ENCODE results near the gene RABGAP1L.

DNA sequence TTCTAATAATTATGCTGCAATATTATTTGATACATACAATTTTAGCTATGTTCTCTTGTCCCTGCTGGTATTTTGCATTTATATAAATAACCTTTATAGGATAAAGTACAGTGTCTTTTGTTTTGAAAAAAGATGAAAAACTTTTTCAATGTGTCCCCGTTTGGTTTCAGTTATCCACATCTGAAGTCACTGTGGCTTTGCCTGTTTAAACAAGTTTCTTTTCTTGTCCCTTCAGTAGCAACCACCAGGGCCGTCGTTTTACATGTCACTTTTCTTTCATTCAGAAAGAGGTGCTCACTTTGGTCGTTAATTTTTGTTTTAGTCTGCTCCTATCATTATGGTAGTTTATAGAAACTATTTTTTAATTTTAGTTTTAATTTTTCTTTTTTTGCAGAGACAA, 41.4 kb downstream of the RABGAP1L start:
- no peak for TF ChIP-seq POLR2A (IDR thresholded peaks at IDR 0.05; ENCODE audit: low read depth, low read length)
- no peak for TF ChIP-seq POLR2AphosphoS5 (IDR thresholded peaks at IDR 0.05; ENCODE audit: low read depth, low read length)
- no peak for TF ChIP-seq TAF1 (IDR thresholded peaks at IDR 0.05; ENCODE audit: borderline replicate concordance, low read depth, low read length)

All from GM12892 (cell line).